ENCODE data around the gene SLC13A2.
"Not testable (repeated sequence)": the region's sequence is repeated elsewhere in the genome, so short reads cannot be mapped to it uniquely, and the experiment has no call there.

Gene SLC13A2

DNA sequence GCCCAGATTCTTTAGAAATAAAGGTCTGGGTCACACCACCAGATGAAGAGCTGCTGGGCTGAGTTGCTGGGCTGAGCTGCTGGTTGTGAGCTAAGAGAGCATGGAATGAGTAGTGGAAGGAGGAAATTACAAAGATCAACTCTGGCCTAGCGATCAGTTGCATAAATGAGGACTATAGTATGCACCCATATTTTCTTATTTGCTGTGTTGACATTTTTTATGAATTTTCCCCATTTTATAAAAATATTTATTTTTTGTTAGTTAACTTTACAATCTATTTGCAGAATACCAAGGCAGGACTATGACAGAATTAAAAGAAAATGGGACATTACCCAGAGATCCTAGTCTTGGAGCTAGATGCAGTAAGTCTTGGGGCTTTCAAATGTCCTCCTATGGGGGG lies 23.6 kb upstream of the SLC13A2 start:
- no peaks in the 10 kb centered on the region for H3K27me3 ChIP-seq (ENCODE audit: control insufficient read depth, insufficient read depth, low read length)
- no peaks in the 10 kb centered on the region for H3K4me1 ChIP-seq (ENCODE audit: control insufficient read depth, insufficient read depth, low read length)
- WGBS (ENCODE audit: insufficient coverage, insufficient read length): no CpG with 5 or more reads among the region's 1 CpG
- no peak overlapping the region for H3K4me3 ChIP-seq (ENCODE audit: low read length)
- no peak for DNase-seq (ENCODE audit: low read depth, low spot score)
- H3K27ac ChIP-seq (ENCODE audit: low read length): no peak overlapping the region
- H3K36me3 ChIP-seq (ENCODE audit: control insufficient read depth, insufficient read depth, low read length): no peaks in the 10 kb centered on the region
- no peaks in the 10 kb centered on the region for H3K9me3 ChIP-seq (ENCODE audit: control insufficient read depth, insufficient read depth, low read length)

DNA sequence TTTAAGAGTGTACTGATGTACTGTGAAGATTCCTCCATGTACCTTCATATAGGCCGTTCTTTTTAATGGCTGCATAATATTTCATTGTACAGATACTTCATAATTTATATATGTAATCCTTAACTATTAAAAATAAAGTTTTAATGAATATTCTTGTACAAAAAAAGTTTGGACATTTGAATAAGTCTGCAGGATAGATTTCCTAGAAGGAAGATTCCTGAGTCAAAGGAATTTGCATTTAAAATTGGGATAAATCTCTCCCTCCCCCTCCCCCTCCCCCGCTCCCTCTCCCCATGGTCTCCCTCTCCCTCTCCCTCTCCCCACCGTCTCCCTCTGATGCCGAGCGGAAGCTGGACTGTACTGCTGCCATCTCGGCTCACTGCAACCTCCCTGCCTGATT lies 15.6 kb upstream of the SLC13A2 start:
- no peaks in the 10 kb centered on the region for H3K9me3 ChIP-seq (ENCODE audit: control insufficient read depth, insufficient read depth, low read length)
- no peaks in the 10 kb centered on the region for H3K27me3 ChIP-seq (ENCODE audit: control insufficient read depth, insufficient read depth, low read length)
- H3K36me3 ChIP-seq (ENCODE audit: control insufficient read depth, insufficient read depth, low read length): no peaks in the 10 kb centered on the region
- H3K4me3 ChIP-seq (ENCODE audit: low read length): no peak overlapping the region
- no peak for DNase-seq (ENCODE audit: low read depth, low spot score)
- H3K27ac ChIP-seq (ENCODE audit: low read length): no peak overlapping the region
- H3K4me1 ChIP-seq (ENCODE audit: control insufficient read depth, insufficient read depth, low read length): no peaks in the 10 kb centered on the region
- no CpG with 5 or more reads among the region's 6 CpGs for WGBS (ENCODE audit: insufficient coverage, insufficient read length)

- not testable (repeated sequence) for H3K9me3 ChIP-seq (ENCODE audit: control insufficient read depth, insufficient read depth, low read length); H3K27me3 ChIP-seq (ENCODE audit: control insufficient read depth, insufficient read depth, low read length); H3K4me3 ChIP-seq (ENCODE audit: low read length); H3K4me1 ChIP-seq (ENCODE audit: control insufficient read depth, insufficient read depth, low read length); H3K27ac ChIP-seq (ENCODE audit: low read length); DNase-seq (ENCODE audit: low read depth, low spot score); H3K36me3 ChIP-seq (ENCODE audit: control insufficient read depth, insufficient read depth, low read length)
- no CpG with 5 or more reads among the region's 32 CpGs for WGBS (ENCODE audit: insufficient coverage, insufficient read length)
Measured at GRCh38 chr17:28458881-28459280, 14.6 kb upstream of the SLC13A2 start.

DNA sequence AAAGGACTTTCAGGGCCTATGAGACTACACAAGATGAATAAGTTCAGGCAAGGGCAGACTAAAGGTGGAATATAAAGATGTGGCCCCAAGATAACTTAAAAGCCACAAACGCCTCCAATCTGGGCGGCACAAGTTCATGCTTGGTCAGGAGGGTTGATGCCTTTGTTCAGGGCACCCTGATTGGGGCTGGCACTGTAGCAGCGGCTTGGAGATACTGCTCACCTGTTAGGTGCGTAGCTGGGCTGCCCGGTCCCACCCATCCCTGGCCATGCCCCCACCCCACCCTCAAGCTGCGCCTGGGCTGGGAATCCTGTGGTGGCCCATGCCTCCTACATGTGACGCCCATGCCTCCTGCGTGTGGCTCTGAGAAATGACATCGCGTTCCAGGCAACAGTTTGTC lies 12.5 kb upstream of the SLC13A2 start:
- H3K4me1 ChIP-seq (ENCODE audit: control insufficient read depth, insufficient read depth, low read length): no peaks in the 10 kb centered on the region
- no peak overlapping the region for H3K27ac ChIP-seq (ENCODE audit: low read length)
- DNase-seq (ENCODE audit: low read depth, low spot score): no peak
- no peak overlapping the region for H3K4me3 ChIP-seq (ENCODE audit: low read length)
- no peaks in the 10 kb centered on the region for H3K27me3 ChIP-seq (ENCODE audit: control insufficient read depth, insufficient read depth, low read length)
- no peaks in the 10 kb centered on the region for H3K36me3 ChIP-seq (ENCODE audit: control insufficient read depth, insufficient read depth, low read length)
- no CpG with 5 or more reads among the region's 10 CpGs for WGBS (ENCODE audit: insufficient coverage, insufficient read length)
- no peaks in the 10 kb centered on the region for H3K9me3 ChIP-seq (ENCODE audit: control insufficient read depth, insufficient read depth, low read length)

DNA sequence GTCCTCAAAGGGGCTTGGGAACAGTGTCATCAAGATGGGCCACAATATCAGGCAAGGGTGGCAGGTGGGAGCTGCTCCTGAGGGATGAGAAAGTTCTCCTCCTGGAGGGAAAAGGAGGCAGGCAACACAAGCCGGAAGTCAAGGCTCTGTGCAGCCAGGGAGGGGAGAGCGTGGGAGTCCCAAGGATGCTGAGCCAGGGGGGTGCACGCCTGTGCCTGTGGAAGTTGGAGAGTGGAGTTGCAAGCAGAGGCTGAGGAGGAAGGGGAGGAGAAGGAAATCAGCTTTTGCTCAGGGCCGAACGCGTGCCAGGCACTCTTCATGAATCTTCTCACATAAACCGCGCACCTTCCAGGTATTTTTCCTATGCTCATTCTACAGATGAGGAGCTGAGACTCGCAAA lies 7.4 kb upstream of the SLC13A2 start:
- Histone ChIP-seq H3K9me3 (ENCODE audit: control insufficient read depth, insufficient read depth, low read length) (no peaks in the 10 kb centered on the region), H3K4me1 (ENCODE audit: control insufficient read depth, insufficient read depth, low read length) (no peaks in the 10 kb centered on the region), H3K27me3 (ENCODE audit: control insufficient read depth, insufficient read depth, low read length) (no peaks in the 10 kb centered on the region), H3K27ac (ENCODE audit: low read length) (no peak overlapping the region), H3K36me3 (ENCODE audit: control insufficient read depth, insufficient read depth, low read length) (no peaks in the 10 kb centered on the region), H3K4me3 (ENCODE audit: low read length) (no peak overlapping the region)
- WGBS (ENCODE audit: insufficient coverage, insufficient read length): no CpG with 5 or more reads among the region's 9 CpGs
- DNase-seq (ENCODE audit: low read depth, low spot score): no peak

DNA sequence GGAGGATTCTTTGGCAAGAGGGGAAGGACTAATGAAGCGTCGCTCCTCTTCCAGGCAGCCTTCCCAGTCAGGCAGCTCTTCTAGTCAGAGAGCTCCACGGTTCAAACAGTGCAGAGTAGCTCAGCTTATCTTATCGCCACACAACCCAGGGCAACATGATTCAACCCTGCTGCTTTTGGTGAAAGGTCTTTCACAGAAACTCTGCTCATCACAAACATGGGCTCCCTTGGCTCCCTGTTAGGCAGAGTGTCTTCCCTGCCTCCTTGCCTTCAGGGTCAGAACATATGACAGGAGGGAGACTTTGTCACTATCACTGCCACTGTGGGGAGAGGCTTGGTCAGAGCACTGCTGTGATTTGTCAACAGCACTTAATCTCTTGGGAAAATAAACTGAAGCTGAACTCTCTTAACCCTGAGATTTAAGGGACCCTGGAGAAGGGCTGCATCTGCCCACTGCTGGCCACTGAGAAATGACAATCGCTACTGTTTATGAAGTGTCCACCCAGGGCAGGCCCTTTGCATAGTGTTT lies 6.9 kb upstream of the SLC13A2 start:
- DNase-seq (ENCODE audit: low read depth, low spot score): no peak
- no peaks in the 10 kb centered on the region for H3K36me3 ChIP-seq (ENCODE audit: control insufficient read depth, insufficient read depth, low read length)
- no peaks in the 10 kb centered on the region for H3K9me3 ChIP-seq (ENCODE audit: control insufficient read depth, insufficient read depth, low read length)
- no peaks in the 10 kb centered on the region for H3K4me1 ChIP-seq (ENCODE audit: control insufficient read depth, insufficient read depth, low read length)
- no peak overlapping the region for H3K27ac ChIP-seq (ENCODE audit: low read length)
- H3K4me3 ChIP-seq (ENCODE audit: low read length): no peak overlapping the region
- no CpG with 5 or more reads among the region's 5 CpGs for WGBS (ENCODE audit: insufficient coverage, insufficient read length)
- H3K27me3 ChIP-seq (ENCODE audit: control insufficient read depth, insufficient read depth, low read length): no peaks in the 10 kb centered on the region

GRCh38 chr17:28467456-28468025 lies 5.9 kb upstream of the SLC13A2 start:
- Histone ChIP-seq H3K4me3 (ENCODE audit: low read length) (no peak overlapping the region), H3K27ac (ENCODE audit: low read length) (no peak overlapping the region), H3K36me3 (ENCODE audit: control insufficient read depth, insufficient read depth, low read length) (no peaks in the 10 kb centered on the region), H3K9me3 (ENCODE audit: control insufficient read depth, insufficient read depth, low read length) (no peaks in the 10 kb centered on the region), H3K4me1 (ENCODE audit: control insufficient read depth, insufficient read depth, low read length) (no peaks in the 10 kb centered on the region), H3K27me3 (ENCODE audit: control insufficient read depth, insufficient read depth, low read length) (no peaks in the 10 kb centered on the region)
- DNase-seq (ENCODE audit: low read depth, low spot score): no peak
- no CpG with 5 or more reads among the region's 17 CpGs for WGBS (ENCODE audit: insufficient coverage, insufficient read length)

DNA sequence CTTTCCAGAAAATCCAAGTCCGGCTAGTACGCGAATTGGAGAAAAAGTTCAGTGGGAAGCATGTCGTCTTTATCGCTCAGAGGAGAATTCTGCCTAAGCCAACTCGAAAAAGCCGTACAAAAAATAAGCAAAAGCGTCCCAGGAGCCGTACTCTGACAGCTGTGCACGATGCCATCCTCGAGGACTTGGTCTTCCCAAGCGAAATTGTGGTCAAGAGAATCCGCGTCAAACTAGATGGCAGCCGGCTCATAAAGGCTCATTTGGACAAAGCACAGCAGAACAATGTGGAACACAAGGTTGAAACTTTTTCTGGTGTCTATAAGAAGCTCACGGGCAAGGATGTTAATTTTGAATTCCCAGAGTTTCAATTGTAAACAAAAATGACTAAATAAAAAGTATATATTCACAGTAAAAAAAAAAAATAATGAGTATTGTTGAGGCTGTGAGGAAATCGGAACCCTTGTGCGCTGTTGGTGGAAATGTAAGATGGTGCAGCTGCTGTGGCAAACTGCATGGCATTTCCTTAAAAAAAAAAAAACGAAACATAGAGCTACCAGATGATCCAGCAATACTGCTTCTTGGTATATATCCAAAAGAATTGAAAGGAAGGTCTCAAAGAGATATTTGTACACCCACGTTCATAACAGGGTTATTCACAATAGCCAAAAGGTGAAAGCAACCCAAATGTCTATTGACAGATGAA lies 5.3 kb upstream of the SLC13A2 start:
- no CpG with 5 or more reads among the region's 20 CpGs for WGBS (ENCODE audit: insufficient coverage, insufficient read length)
- H3K36me3 ChIP-seq (ENCODE audit: control insufficient read depth, insufficient read depth, low read length); H3K27ac ChIP-seq (ENCODE audit: low read length); DNase-seq (ENCODE audit: low read depth, low spot score); H3K9me3 ChIP-seq (ENCODE audit: control insufficient read depth, insufficient read depth, low read length); H3K4me1 ChIP-seq (ENCODE audit: control insufficient read depth, insufficient read depth, low read length); H3K27me3 ChIP-seq (ENCODE audit: control insufficient read depth, insufficient read depth, low read length); H3K4me3 ChIP-seq (ENCODE audit: low read length): not testable (repeated sequence)

- Histone ChIP-seq H3K36me3 (ENCODE audit: control insufficient read depth, insufficient read depth, low read length) (no peaks in the 10 kb centered on the region), H3K4me1 (ENCODE audit: control insufficient read depth, insufficient read depth, low read length) (no peaks in the 10 kb centered on the region), H3K9me3 (ENCODE audit: control insufficient read depth, insufficient read depth, low read length) (no peaks in the 10 kb centered on the region), H3K27ac (ENCODE audit: low read length) (no peak overlapping the region), H3K27me3 (ENCODE audit: control insufficient read depth, insufficient read depth, low read length) (no peaks in the 10 kb centered on the region), H3K4me3 (ENCODE audit: low read length) (no peak overlapping the region)
- DNase-seq (ENCODE audit: low read depth, low spot score): no peak
Measured at GRCh38 chr17:28468781-28469180, 4.7 kb upstream of the SLC13A2 start.

DNA sequence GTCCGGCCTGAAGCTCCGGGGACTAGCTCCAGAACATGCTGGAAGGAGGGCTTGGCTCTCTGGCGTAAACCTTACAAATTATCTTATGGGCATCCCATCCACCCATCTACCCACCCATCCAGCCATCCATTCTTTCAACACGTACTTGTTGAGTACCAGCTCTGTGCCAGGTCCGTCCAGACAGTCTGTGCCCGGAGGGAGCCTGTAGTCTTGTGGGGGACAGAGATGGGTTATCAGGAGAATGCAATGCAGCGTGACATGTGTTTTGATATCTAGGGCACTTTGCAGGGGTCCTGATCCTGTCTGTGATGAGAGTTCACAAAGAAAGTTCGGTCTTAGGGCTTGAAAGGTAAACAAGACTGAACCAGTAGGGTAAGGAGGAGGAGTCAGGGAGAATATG lies 4.1 kb upstream of the SLC13A2 start:
- Histone ChIP-seq H3K4me1 (ENCODE audit: control insufficient read depth, insufficient read depth, low read length) (no peaks in the 10 kb centered on the region), H3K4me3 (ENCODE audit: low read length) (no peak overlapping the region), H3K27ac (ENCODE audit: low read length) (no peak overlapping the region), H3K27me3 (ENCODE audit: control insufficient read depth, insufficient read depth, low read length) (no peaks in the 10 kb centered on the region), H3K36me3 (ENCODE audit: control insufficient read depth, insufficient read depth, low read length) (no peaks in the 10 kb centered on the region), H3K9me3 (ENCODE audit: control insufficient read depth, insufficient read depth, low read length) (no peaks in the 10 kb centered on the region)
- WGBS (ENCODE audit: insufficient coverage, insufficient read length): no CpG with 5 or more reads among the region's 8 CpGs
- DNase-seq (ENCODE audit: low read depth, low spot score): no peak

Measured in iPS DF 6.9 (cell line).